CD4-positive, CD25-positive, alpha-beta regulatory T cell (primary cell): ENCODE measurements around the gene MTA2. TPM values are rescaled to one million over a fixed set of nuclear protein-coding genes. Genes with fewer than 3 reads are reported as not detected.

Experiments used
- ATAC-seq, 2 donors: fragments of 150-1000 bp; cut with Tn5 transposase; one replicate each; pipeline ENCODE4 v1.10.0; 2021; ENCODE audit warnings: low read depth in 2 of 2, moderate number of reproducible peaks in 2 of 2, moderate library complexity in 1 of 2
- DNase-seq, 3 donors: peaks; one replicate each; pipeline versions ENCODE4 v3.0.0 to v3.0.0-alpha.2; 2012 to 2022; ENCODE audit warnings: mixed read lengths in 1 of 3
- H3K27ac ChIP-seq: one replicate; pipeline ENCODE4 v1.7.0; 2013; ENCODE audit warnings: mild to moderate bottlenecking, low read length; ENCODE audit not compliant: insufficient read depth, poor library complexity, severe bottlenecking
- H3K27me3 ChIP-seq: one replicate; pipeline ENCODE4 v1.7.0; 2013; ENCODE audit warnings: low read length; ENCODE audit not compliant: control insufficient read depth, insufficient read depth
- H3K36me3 ChIP-seq: one replicate; pipeline ENCODE4 v1.7.0; 2013; ENCODE audit warnings: mild to moderate bottlenecking, low read length, moderate library complexity; ENCODE audit not compliant: control insufficient read depth, insufficient read depth
- H3K4me1 ChIP-seq: 2 replicates; pipeline ENCODE4 v1.7.0; 2013; ENCODE audit warnings: mild to moderate bottlenecking, low read length; ENCODE audit not compliant: insufficient read depth, control insufficient read depth, poor library complexity, severe bottlenecking
- H3K4me3 ChIP-seq: one replicate; pipeline ENCODE4 v1.7.0; 2013; ENCODE audit warnings: low read depth, mild to moderate bottlenecking, low read length, moderate library complexity
- H3K9me3 ChIP-seq, 2 experiments: 1 replicate in 1 of 2; 2 replicates in 1 of 2; pipeline ENCODE4 v1.7.0; 2013; ENCODE audit warnings: low read length in 2 of 2, mild to moderate bottlenecking in 1 of 2, moderate library complexity in 1 of 2; ENCODE audit not compliant: control insufficient read depth in 2 of 2
- H3K27ac Mint-ChIP-seq, 3 donors: one replicate each; pipeline ENCODE4 v1.8.0; 2020 to 2022; ENCODE audit warnings: mild to moderate bottlenecking in 3 of 3, mixed read lengths in 3 of 3, moderate library complexity in 2 of 3
- H3K27me3 Mint-ChIP-seq: one replicate; pipeline ENCODE4 v1.8.0; 2022; ENCODE audit warnings: mild to moderate bottlenecking, mixed read lengths
- H3K36me3 Mint-ChIP-seq: one replicate; pipeline ENCODE4 v1.8.0; 2020; ENCODE audit warnings: mixed read lengths
- H3K4me1 Mint-ChIP-seq, 4 donors: one replicate each; pipeline ENCODE4 v1.8.0; 2020 to 2022; ENCODE audit warnings: mixed read lengths in 4 of 4, mild to moderate bottlenecking in 1 of 4
- H3K4me3 Mint-ChIP-seq, 4 donors: one replicate each; pipeline ENCODE4 v1.8.0; 2020 to 2022; ENCODE audit warnings: mild to moderate bottlenecking in 4 of 4, mixed read lengths in 4 of 4, moderate library complexity in 3 of 4
- H3K9me3 Mint-ChIP-seq, 7 donors: one replicate each; pipeline ENCODE4 v1.8.0; 2020 to 2022; ENCODE audit warnings: mixed read lengths in 7 of 7, mild to moderate bottlenecking in 3 of 7, moderate library complexity in 2 of 7
- polyA plus RNA-seq, 4 donors: library from polyadenylated mRNA; unstranded; fragments of 300-500 nt; fragmentation: Illumina TruSeq; gene quantifications; one replicate each; pipeline ENCODE4 v1.2.3, GENCODE V29; 2021
- total RNA-seq: library from RNA; stranded (reverse); gene quantifications from one replicate; pipeline ENCODE4 v1.2.3, GENCODE V29; 2022

The MTA2 gene
- total and polyA plus RNA-seq, 5 donors from 2014 or later, result 30.3 to 172 (median 34.7) TPM

GRCh38 chr11:62558669-62559068, 43.0 kb downstream of the MTA2 start:
- Histone ChIP-seq H3K4me1 (peaks cover 72% of the 10 kb centered on the region), H3K27me3 (no peaks in the 10 kb centered on the region), H3K4me3 (no peak overlapping the region), H3K36me3 (peaks cover 25% of the 10 kb centered on the region), H3K27ac (peak overlapping the region; percentile 99), H3K9me3 (no peaks in the 10 kb centered on the region)
- no peaks in the 10 kb centered on the region for H3K27me3 Mint-ChIP-seq
- peaks cover 23% of the 10 kb centered on the region for H3K36me3 Mint-ChIP-seq
- H3K9me3 Mint-ChIP-seq, result no peaks in the 10 kb centered on the region
- DNase-seq (no peak), ATAC-seq (no peak)
- H3K4me3 Mint-ChIP-seq, result peak overlapping the region in 2 of 4 donors; percentile 15 to 83
- H3K4me1 Mint-ChIP-seq, result peaks cover 8 to 75% (median 52%) of the 10 kb centered on the region in 4 donors
- peak overlapping the region in 2 of 3 donors; percentile 63 to 87 for H3K27ac Mint-ChIP-seq

DNA sequence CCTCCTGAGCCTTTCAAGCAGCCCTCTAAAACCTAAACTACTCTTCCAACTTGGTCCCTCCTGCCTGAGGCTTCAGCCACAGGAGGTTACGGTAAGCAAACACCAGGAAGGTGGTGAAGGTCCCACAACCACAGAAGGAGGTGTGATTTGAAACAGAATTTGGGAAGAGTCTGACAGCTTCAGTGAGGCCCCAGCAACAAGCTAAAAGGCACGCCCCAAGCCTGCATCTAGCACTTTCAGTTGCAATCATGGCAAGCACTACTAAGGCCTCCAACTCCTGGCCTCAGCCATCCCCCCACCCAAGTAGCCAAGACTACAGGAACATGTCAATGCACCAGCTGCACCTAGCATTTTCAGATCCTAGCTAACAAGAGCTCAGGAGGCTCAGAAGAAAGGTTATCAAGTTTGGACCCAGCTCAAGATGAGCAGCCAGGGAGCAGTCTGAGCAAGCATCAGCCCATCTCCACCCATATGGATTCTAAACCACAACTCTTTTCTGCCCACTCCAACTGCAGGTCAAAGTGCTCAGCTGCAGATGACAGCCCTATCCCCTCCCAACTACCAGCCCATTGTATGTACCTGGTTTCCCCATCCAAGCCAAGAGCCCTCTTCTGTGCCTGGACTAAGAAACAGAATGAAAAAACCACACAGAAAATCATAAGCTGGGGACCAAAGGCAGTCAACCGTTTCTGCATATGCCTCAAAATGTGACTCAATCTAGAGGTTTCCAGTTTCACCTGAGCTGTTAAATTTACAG, 44.6 kb downstream of the MTA2 start:
- Histone ChIP-seq H3K36me3 (peaks cover 15% of the 10 kb centered on the region), H3K27me3 (no peaks in the 10 kb centered on the region), H3K4me3 (peak overlapping the region; percentile 73), H3K4me1 (peaks cover 88% of the 10 kb centered on the region), H3K27ac (peak overlapping the region; percentile 99), H3K9me3 (no peaks in the 10 kb centered on the region)
- H3K4me1 Mint-ChIP-seq, result peaks cover 15 to 90% (median 62%) of the 10 kb centered on the region in 4 donors
- H3K27ac Mint-ChIP-seq, result peak overlapping the region; percentile 99 to 100 (median 99)
- H3K27me3 Mint-ChIP-seq, result peaks cover under 1% of the 10 kb centered on the region
- peak in 1 of 3 donors; percentile 79 for DNase-seq
- no peaks in the 10 kb centered on the region for H3K9me3 Mint-ChIP-seq
- ATAC-seq, result peak in 1 of 2 donors; percentile 2
- peaks cover 21% of the 10 kb centered on the region for H3K36me3 Mint-ChIP-seq
- H3K4me3 Mint-ChIP-seq, result peak overlapping the region; percentile 85 to 94 (median 89)

DNA sequence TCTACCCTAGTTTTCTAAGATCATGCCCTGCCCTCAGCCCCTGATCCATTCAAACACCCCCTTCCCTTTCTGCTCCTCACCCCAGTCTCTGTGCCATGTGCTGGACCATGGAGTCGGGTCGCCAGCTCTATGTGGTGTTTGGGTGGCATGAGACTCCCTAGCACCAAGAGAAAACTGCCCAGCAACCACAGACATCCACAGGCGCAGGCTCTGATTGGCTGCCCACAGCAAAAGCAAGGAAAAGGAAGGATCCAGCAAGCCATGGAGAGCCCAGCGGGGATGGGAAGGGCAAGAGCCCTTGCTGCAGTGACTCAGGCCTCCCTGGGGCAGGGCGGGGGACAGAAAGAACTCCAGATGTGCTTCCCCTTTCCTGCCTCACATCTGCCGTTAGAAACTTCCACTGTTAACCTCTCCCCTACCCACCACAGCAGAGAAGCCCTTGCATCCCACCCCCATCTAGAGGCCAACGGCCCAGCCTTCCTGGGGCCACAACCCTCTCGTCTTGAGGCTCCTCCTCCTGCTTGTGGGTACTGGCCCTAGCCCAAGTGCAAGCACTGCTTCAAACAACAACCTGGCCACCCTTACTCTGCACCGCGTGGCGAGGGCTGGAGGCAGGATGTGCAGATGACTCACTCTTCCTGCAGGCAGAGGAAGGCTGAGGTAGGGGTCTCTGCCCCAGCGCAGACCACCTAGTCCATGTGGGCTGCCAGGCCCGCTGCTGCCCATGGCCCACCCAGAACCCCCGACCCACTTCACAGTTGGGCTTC, 45.4 kb downstream of the MTA2 start:
- peak overlapping the region; percentile 99 for H3K27ac ChIP-seq
- peak overlapping the region; percentile 99 to 100 (median 99) for H3K27ac Mint-ChIP-seq
- H3K36me3 ChIP-seq, result peaks cover 13% of the 10 kb centered on the region
- ATAC-seq (peak; percentile 69 to 71), DNase-seq (peak; percentile 77 to 95 (median 78))
- H3K36me3 Mint-ChIP-seq, result peaks cover 16% of the 10 kb centered on the region
- H3K4me3 ChIP-seq, result peak overlapping the region; percentile 73
- peaks cover 15 to 93% (median 66%) of the 10 kb centered on the region in 4 donors for H3K4me1 Mint-ChIP-seq
- H3K9me3 ChIP-seq, result no peaks in the 10 kb centered on the region
- peak overlapping the region; percentile 85 to 94 (median 89) for H3K4me3 Mint-ChIP-seq
- H3K9me3 Mint-ChIP-seq, result peaks cover 0 to 3% (median 0%) of the 10 kb centered on the region in 7 donors
- H3K27me3 Mint-ChIP-seq, result peaks cover 6% of the 10 kb centered on the region
- H3K27me3 ChIP-seq, result no peaks in the 10 kb centered on the region
- H3K4me1 ChIP-seq, result peaks cover 96% of the 10 kb centered on the region

GRCh38 chr11:62555464-62556107, 46.1 kb downstream of the MTA2 start:
- Mint-ChIP-seq H3K9me3 (peaks cover 0 to 3% (median 0%) of the 10 kb centered on the region in 7 donors), H3K27me3 (peaks cover 6% of the 10 kb centered on the region), H3K27ac (peak overlapping the region; percentile 99 to 100 (median 99)), H3K4me3 (peak overlapping the region; percentile 85 to 94 (median 89)), H3K36me3 (peaks cover 14% of the 10 kb centered on the region), H3K4me1 (peaks cover 13 to 95% (median 68%) of the 10 kb centered on the region in 4 donors)
- ATAC-seq (peak; percentile 19 to 25), DNase-seq (peak; percentile 77 to 87 (median 86))
- Histone ChIP-seq H3K27ac (peak overlapping the region; percentile 99), H3K27me3 (no peaks in the 10 kb centered on the region), H3K36me3 (peaks cover 13% of the 10 kb centered on the region), H3K4me3 (peak overlapping the region; percentile 73), H3K4me1 (peaks cover 100% of the 10 kb centered on the region), H3K9me3 (no peaks in the 10 kb centered on the region)

DNA sequence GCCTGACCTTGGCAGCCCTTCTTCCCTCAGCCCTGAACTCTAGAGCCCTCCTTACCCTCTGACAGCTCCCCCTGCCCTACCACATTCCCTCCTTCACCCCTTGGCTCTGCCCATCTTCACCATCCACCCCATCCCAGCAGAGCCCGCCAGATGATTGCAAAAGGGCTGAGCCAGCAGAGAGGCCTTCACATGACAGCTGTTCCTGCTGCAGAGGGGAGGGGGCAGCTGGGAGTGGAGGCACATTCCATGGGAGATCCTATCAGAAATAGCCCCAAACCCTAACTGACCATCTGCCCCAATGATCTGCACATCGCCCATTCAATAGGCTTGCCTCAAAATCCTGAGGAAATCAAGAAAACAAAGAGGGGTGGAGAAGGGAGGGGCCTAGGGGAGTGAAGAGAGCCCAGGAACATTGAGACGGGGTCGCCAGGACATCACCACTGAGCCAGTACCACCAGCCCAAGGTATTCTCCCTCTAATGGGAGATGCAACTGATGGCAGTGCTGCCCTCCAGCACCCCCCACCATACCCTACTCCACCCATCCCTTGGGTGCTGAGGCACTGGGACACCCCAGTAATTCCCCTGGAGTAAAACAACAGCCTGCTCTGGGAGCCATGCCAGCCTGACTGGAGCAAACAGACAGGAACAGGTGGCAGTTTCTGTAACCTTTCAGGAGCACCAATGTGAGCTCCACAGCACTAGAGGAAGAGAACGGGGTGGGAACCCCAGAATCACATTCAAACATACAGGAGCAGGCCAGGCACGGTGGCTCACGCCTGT, 47.1 kb downstream of the MTA2 start:
- Mint-ChIP-seq H3K27me3 (peaks cover 6% of the 10 kb centered on the region), H3K36me3 (peaks cover 6% of the 10 kb centered on the region), H3K27ac (peak overlapping the region; percentile 99 to 100 (median 99)), H3K9me3 (peaks cover 0 to 3% (median 0%) of the 10 kb centered on the region in 7 donors), H3K4me1 (peaks cover 11 to 95% (median 71%) of the 10 kb centered on the region in 4 donors), H3K4me3 (peak overlapping the region; percentile 85 to 94 (median 89))
- Histone ChIP-seq H3K36me3 (peaks cover 8% of the 10 kb centered on the region), H3K9me3 (no peaks in the 10 kb centered on the region), H3K27ac (peak overlapping the region; percentile 99), H3K4me3 (peak overlapping the region; percentile 73), H3K4me1 (peaks cover 99% of the 10 kb centered on the region), H3K27me3 (no peaks in the 10 kb centered on the region)
- no peak for DNase-seq
- no peak for ATAC-seq

DNA sequence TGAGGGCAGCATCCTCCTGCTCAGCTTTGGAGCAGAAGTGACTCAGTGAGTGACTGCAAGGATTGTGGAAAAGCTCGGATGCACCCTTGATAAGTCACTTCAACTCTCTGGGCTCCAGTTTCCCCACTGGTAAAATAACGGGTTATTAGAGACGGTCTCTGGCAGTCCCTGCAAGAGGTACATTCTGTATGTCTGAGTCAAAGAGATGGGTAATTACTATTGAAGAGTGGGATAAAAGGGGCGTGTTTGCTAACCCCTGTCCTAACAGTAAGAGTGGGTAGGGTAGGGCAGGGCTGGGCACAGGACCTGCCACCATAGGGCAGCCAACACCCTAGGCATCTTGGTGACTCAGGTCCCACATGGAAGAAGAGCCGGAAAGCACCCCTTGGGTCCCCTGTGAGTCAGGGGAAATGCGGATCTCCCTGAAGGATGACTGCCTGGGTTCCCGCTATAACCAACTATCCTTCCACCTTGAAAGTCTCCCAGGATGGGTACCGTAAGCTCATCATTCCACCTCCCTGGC, 47.8 kb downstream of the MTA2 start:
- peaks cover 11 to 93% (median 69%) of the 10 kb centered on the region in 4 donors for H3K4me1 Mint-ChIP-seq
- Histone ChIP-seq H3K4me1 (peaks cover 93% of the 10 kb centered on the region), H3K27ac (peak overlapping the region; percentile 99), H3K4me3 (peak overlapping the region; percentile 24), H3K27me3 (no peaks in the 10 kb centered on the region), H3K36me3 (peaks cover under 1% of the 10 kb centered on the region), H3K9me3 (no peaks in the 10 kb centered on the region)
- H3K27ac Mint-ChIP-seq, result peak overlapping the region; percentile 99 to 100 (median 99)
- H3K9me3 Mint-ChIP-seq, result peaks cover 0 to 3% (median 0%) of the 10 kb centered on the region in 7 donors
- no peaks in the 10 kb centered on the region for H3K36me3 Mint-ChIP-seq
- peak overlapping the region; percentile 18 to 90 (median 72) for H3K4me3 Mint-ChIP-seq
- peaks cover 6% of the 10 kb centered on the region for H3K27me3 Mint-ChIP-seq
- ATAC-seq (no peak), DNase-seq (no peak)
